Smooth muscle cell (in vitro differentiated cells): Measurements from ENCODE around the gene SPAG9. TPM values are rescaled to one million over a fixed set of nuclear protein-coding genes. Genes with fewer than 3 reads are reported as not detected.

Experiments used
- DNase-seq: peaks from one replicate; lab custom pipeline; 2025; ENCODE audit not compliant: unreplicated experiment; lab: John Stamatoyannopoulos, UW
- H2AFZ ChIP-seq: fragments of 200-600 bp; sonication (generic); 2 replicates; pipeline ENCODE4 v1.6.0; 2016; ENCODE audit warnings: antibody characterized with exemption, low read depth, mild to moderate bottlenecking
- H3F3A ChIP-seq: fragments of 200-600 bp; sonication (generic); 2 replicates; pipeline ENCODE4 v1.6.0; 2017; ENCODE audit warnings: antibody characterized with exemption, low read depth
- H3K27ac ChIP-seq: fragments of 200-600 bp; sonication (generic); 2 replicates; pipeline ENCODE4 v1.5.1; 2016; ENCODE audit warnings: low read depth, mild to moderate bottlenecking
- H3K27me3 ChIP-seq: fragments of 200-600 bp; sonication (generic); 2 replicates; pipeline ENCODE4 v1.6.1; 2016; ENCODE audit warnings: low read depth, mild to moderate bottlenecking
- H3K36me3 ChIP-seq: fragments of 200-600 bp; sonication (generic); 2 replicates; pipeline ENCODE4 v1.5.1; 2016; ENCODE audit warnings: low read depth
- H3K4me1 ChIP-seq: fragments of 200-600 bp; sonication (generic); 2 replicates; pipeline ENCODE4 v1.5.1; 2016; ENCODE audit warnings: low read depth
- H3K4me2 ChIP-seq: fragments of 200-600 bp; sonication (generic); 2 replicates; pipeline ENCODE4 v1.6.0; 2016; ENCODE audit warnings: mild to moderate bottlenecking
- H3K4me3 ChIP-seq: fragments of 200-600 bp; sonication (generic); 2 replicates; pipeline ENCODE4 v1.5.1; 2016; ENCODE audit warnings: mild to moderate bottlenecking
- H3K79me2 ChIP-seq: fragments of 200-600 bp; sonication (generic); 2 replicates; pipeline ENCODE4 v1.6.0; 2016; ENCODE audit warnings: low read depth, mild to moderate bottlenecking
- H3K9ac ChIP-seq: fragments of 200-600 bp; sonication (generic); 2 replicates; pipeline ENCODE4 v1.6.0; 2016; ENCODE audit warnings: low read depth
- H3K9me3 ChIP-seq: fragments of 200-600 bp; sonication (generic); replicated peaks from 2 replicates; pipeline ENCODE4 v1.5.1; 2016; ENCODE audit warnings: low read depth
- H4K20me1 ChIP-seq: fragments of 200-600 bp; sonication (generic); 2 replicates; pipeline ENCODE4 v1.6.0; 2016; ENCODE audit warnings: low read depth
- WGBS: methylation state at CpG from one replicate; pipeline ENCODE4 v1.1.7; 2016; ENCODE audit warnings: low lambda C conversion rate; 5-methylcytosine and 5-hydroxymethylcytosine counted together
- polyA plus RNA-seq: library from polyadenylated mRNA; unstranded; fragments of >200 nt; fragmentation: Nextera tagmentation; extraction: Ambion mirVana; gene quantifications from 2 replicates; pipeline ENCODE4 v1.2.1, GENCODE V29; 2016
- total RNA-seq: library from RNA; depleted of rRNA; stranded (reverse); fragments of >200 nt; gene quantifications from 2 replicates; pipeline ENCODE4 v1.2.3, GENCODE V29; 2014
- TF ChIP-seq, protein P1 (sequence below): fragments of 200-600 bp; sonication (generic); IDR thresholded peaks from 2 replicates; pipeline ENCODE4 v1.5.1; 2017; ENCODE audit warnings: borderline replicate concordance, mild to moderate bottlenecking, antibody characterized with exemption; ENCODE audit not compliant: insufficient read depth, poor library complexity, severe bottlenecking

Gene SPAG9
- total and polyA plus RNA-seq, 2 experiments from 2014 or later = 29.1 to 64.8 TPM

DNA sequence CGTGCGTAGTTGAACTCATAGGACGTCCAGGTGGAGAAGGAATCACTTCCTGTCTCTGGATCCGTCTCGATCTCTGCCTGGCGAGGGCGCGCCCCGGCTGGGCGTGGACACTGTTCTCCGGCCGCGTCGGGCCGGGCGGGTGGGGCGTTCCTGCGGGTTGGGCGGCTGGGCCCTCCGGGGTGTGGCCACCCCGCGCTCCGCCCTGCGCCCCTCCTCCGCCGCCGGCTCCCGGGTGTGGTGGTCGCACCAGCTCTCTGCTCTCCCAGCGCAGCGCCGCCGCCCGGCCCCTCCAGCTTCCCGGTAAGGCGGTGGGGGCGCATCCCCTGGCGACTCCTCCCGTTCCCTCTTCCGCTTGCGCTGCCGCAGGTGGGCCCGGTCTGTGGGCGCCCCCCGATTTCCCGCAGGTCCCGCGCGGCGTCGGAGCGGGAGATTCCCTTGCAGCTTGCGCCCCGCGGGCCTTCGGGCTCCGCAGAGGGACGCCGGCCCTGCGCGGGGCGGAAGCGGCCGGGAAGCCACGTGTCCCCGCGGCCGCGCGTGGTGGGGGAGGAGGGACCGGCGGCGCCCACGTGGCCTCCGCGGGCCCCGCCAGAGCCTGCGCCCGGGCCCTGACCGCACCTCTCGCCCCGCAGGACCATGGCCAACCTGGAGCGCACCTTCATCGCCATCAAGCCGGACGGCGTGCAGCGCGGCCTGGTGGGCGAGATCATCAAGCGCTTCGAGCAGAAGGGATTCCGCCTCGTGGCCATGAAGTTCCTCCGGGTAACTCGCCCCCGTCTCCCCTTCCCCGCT is 45.7 kb upstream of the SPAG9 start, which contains the start of gene NME2:
Gene NME2, plus strand, starts transcription at position 214 of the 789 bp plus-strand sequence. Its CDS starts 420 bp downstream, at position 634.
- H3K27me3 ChIP-seq = no peaks in the 10 kb centered on the region
- peaks cover 9% of the 10 kb centered on the region for H3K4me1 ChIP-seq
- peaks cover 15% of the 10 kb centered on the region for H3K36me3 ChIP-seq
- peak within 1 kb of the TSS; percentile 92 for H3K4me3 ChIP-seq
- H3K9ac ChIP-seq = peak within 1 kb of the TSS; percentile 86
- H3K79me2 ChIP-seq = peaks cover 16% of the 10 kb centered on the region
- H2AFZ ChIP-seq = peak within 1 kb of the TSS; percentile 82
- H3K4me2 ChIP-seq = peak within 1 kb of the TSS; percentile 96
- WGBS = under 1% methylated on average over 59 of the region's 98 CpGs
- H3K9me3 ChIP-seq = no peaks in the 10 kb centered on the region
- H3K27ac ChIP-seq = peak within 1 kb of the TSS; percentile 54
- peak; percentile 47 for DNase-seq
- TF ChIP-seq, protein P1, sequence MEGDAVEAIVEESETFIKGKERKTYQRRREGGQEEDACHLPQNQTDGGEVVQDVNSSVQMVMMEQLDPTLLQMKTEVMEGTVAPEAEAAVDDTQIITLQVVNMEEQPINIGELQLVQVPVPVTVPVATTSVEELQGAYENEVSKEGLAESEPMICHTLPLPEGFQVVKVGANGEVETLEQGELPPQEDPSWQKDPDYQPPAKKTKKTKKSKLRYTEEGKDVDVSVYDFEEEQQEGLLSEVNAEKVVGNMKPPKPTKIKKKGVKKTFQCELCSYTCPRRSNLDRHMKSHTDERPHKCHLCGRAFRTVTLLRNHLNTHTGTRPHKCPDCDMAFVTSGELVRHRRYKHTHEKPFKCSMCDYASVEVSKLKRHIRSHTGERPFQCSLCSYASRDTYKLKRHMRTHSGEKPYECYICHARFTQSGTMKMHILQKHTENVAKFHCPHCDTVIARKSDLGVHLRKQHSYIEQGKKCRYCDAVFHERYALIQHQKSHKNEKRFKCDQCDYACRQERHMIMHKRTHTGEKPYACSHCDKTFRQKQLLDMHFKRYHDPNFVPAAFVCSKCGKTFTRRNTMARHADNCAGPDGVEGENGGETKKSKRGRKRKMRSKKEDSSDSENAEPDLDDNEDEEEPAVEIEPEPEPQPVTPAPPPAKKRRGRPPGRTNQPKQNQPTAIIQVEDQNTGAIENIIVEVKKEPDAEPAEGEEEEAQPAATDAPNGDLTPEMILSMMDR = no peak
- H4K20me1 ChIP-seq = peaks cover 26% of the 10 kb centered on the region
- peaks cover 10% of the 10 kb centered on the region for H3F3A ChIP-seq

DNA sequence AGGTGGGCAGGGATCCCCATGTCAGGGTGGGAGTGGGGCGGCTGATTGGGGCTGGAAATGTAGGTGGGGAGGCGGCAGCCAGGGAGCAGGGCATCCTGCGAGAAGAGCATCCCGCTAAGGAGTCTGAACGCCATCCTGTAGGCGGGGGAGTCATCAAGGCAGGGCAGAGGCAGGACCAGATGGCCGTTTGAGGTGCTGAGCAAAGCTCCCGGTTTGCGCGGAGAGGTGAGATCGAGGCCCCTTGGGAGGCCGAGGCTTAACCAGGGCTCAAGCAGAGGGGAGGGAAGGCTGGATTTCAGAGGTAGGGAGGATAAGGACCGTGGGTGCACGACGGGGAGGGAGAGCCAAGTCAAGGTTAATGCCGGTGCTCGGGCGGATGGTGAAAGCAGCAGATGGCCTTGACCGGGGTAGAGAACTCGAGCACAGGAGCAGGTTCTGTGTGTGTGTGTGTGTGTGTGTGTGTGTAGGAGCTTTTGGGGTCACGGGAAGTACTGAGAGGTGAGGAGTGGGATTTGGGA is 45.1 kb upstream of the SPAG9 start:
- DNase-seq = no peak
- Histone ChIP-seq H3F3A (peaks cover 10% of the 10 kb centered on the region), H2AFZ (peak overlapping the region; percentile 69), H3K4me2 (peak overlapping the region; percentile 96), H3K9ac (peak overlapping the region; percentile 86), H3K27me3 (no peaks in the 10 kb centered on the region), H4K20me1 (peaks cover 25% of the 10 kb centered on the region), H3K79me2 (peaks cover 16% of the 10 kb centered on the region), H3K4me1 (peaks cover 9% of the 10 kb centered on the region), H3K27ac (peak overlapping the region; percentile 54), H3K36me3 (peaks cover 11% of the 10 kb centered on the region), H3K9me3 (no peaks in the 10 kb centered on the region), H3K4me3 (peak overlapping the region; percentile 92)
- TF ChIP-seq, protein P1 = no peak
- 3% methylated on average over 21 of the region's 21 CpGs for WGBS

DNA sequence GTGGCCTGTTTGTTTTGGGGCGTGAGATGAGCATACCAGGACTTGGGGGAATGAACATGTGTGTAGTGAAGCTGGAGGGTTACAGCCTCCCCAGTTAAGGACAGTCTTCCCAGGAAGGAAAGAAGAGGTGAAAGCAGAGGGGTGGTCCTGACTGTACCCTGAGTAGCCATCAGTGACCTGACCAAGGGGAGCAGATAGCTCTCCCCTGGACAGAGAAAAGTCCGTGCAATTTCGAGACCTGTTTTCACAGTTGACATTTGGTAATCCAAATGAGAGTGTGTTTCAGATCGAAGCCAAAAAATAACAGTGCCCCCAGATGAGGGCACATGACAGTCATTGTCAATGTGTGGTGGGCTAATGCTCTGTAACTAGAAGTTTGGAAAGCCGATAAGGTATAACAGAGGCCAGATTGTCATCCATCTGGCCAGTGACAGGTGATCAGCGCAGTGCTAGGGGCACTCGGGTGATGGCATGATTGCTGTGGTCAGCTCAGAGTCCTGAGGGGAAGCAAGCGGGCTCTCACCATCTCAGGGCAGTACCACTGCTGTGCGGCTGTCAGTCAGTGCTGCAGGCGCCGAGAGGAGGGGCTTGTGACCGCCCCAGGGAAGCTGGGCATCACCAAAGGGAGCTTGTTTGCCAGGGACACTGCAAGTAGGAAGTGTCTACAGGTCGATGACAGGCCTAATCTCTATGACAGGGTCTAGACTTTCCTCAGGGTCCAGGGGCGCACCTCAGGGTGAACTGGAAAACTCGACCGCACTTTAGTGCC is 44.4 kb upstream of the SPAG9 start:
- H2AFZ ChIP-seq = no peak overlapping the region
- WGBS = 54% methylated on average over 15 of the region's 16 CpGs
- peak overlapping the region; percentile 96 for H3K4me2 ChIP-seq
- TF ChIP-seq, protein P1 = no peak
- H4K20me1 ChIP-seq = peaks cover 25% of the 10 kb centered on the region
- H3K27ac ChIP-seq = no peak overlapping the region
- peak overlapping the region; percentile 92 for H3K4me3 ChIP-seq
- no peaks in the 10 kb centered on the region for H3K27me3 ChIP-seq
- peaks cover 16% of the 10 kb centered on the region for H3K79me2 ChIP-seq
- no peak for DNase-seq
- H3K9me3 ChIP-seq = no peaks in the 10 kb centered on the region
- peaks cover 11% of the 10 kb centered on the region for H3K36me3 ChIP-seq
- H3K4me1 ChIP-seq = peaks cover 9% of the 10 kb centered on the region
- H3F3A ChIP-seq = peaks cover 10% of the 10 kb centered on the region
- peak overlapping the region; percentile 86 for H3K9ac ChIP-seq
